Mucosa of descending colon (tissue), 3 donors: ENCODE data around the gene SERPINB5. TPM values are rescaled to one million over a fixed set of nuclear protein-coding genes. Genes with fewer than 3 reads are reported as not detected.

Experiments used
- ATAC-seq: fragments of 200-7000 bp; cut with Tn5 transposase; one replicate; pipeline ENCODE4 v1.9.1; 2020; ENCODE audit warnings: mild to moderate bottlenecking, moderate library complexity
- DNase-seq, 3 donors: peaks; one replicate each; pipeline ENCODE4 v3.0.0-alpha.2; 2020
- H3K36me3 ChIP-seq: fragments of 200-600 bp; one replicate; pipeline ENCODE4 v1.8.0; 2021; ENCODE audit warnings: low read depth, mild to moderate bottlenecking
- H3K4me1 ChIP-seq: fragments of 200-600 bp; one replicate; pipeline ENCODE4 v1.8.0; 2021; ENCODE audit warnings: low read depth, mild to moderate bottlenecking
- H3K4me3 ChIP-seq: fragments of 200-600 bp; one replicate; pipeline ENCODE4 v1.8.0; 2021; ENCODE audit warnings: mild to moderate bottlenecking
- H3K9me3 ChIP-seq: fragments of 200-600 bp; one replicate; pipeline ENCODE4 v1.8.0; 2021; ENCODE audit warnings: mild to moderate bottlenecking
- CTCF ChIP-seq: fragments of 200-600 bp; IDR thresholded peaks from one replicate; pipeline ENCODE4 v1.8.0; 2022; ENCODE audit warnings: antibody characterized with exemption, mild to moderate bottlenecking
- intact Hi-C, 2 donors: fragments of 100-400 bp; cut with DNase I in 1 of 2; cut with micrococcal nuclease in 1 of 2; formaldehyde crosslinking; loops; one replicate each; pipeline versions ENCODE4 v1.11.0 to v1.11.1; 2022; cut with DNase I, micrococcal nuclease
- total RNA-seq, 3 donors: library from RNA; stranded (reverse); fragmentation: NEBNext Ultra II Directional in 2 of 3; extraction: Animal tissue kit (Norgen Biotek cat#: 25700) in 2 of 3; gene quantifications; one replicate each; pipeline versions ENCODE4 v1.2.1 to v1.2.4, GENCODE V29; 2021 to 2023
- donor health status: DM: no; HTN: no; CAD: no; lungs with moderate emphysema.
- donor health status: DM: no; HTN: no; CAD: no.
- donor health status: DM: no; HTN: yes; CAD: no.

The SERPINB5 gene
- total RNA-seq, 3 donors from 2014 or later: 0.63 to 2.6 (median 2.3) TPM

DNA sequence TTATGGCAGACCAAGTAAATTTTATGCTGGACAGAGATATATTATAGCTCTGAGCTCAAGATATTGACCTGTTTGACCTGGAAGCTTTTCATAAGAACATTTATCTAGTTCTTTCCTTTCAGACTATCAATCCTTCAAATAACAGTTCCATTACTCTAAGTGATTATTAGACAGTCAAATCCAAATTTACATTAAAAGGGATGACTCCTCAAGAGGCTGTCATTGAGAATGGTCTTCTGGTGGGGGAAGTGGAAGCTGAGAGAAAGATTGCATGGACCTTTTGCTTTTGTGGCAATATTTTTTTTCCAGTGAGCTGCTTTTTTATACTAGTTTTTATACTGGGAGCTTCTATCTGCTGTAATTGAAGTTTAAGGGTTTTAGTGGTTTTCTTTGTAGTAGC lies 50.5 kb downstream of the SERPINB5 start:
- H3K4me3 ChIP-seq: no peak overlapping the region
- ATAC-seq (no peak), DNase-seq (no peak)
- TF ChIP-seq CTCF: no peak
- intact Hi-C loops: loop anchor here in 1 of 2 donors (10.0 kb wide), 1 partner anchor 48 kb away; no protein-coding TSS in a partner anchor
- H3K36me3 ChIP-seq: no peaks in the 10 kb centered on the region
- H3K4me1 ChIP-seq: no peaks in the 10 kb centered on the region
- H3K9me3 ChIP-seq: no peaks in the 10 kb centered on the region

GRCh38 chr18:63528863-63529492 lies 52.2 kb downstream of the SERPINB5 start:
- Histone ChIP-seq H3K4me1 (no peaks in the 10 kb centered on the region), H3K36me3 (no peaks in the 10 kb centered on the region), H3K9me3 (no peaks in the 10 kb centered on the region), H3K4me3 (no peak overlapping the region)
- intact Hi-C loops: loop anchor here in 1 of 2 donors (10.0 kb wide), 1 partner anchor 46 kb away; no protein-coding TSS in a partner anchor
- DNase-seq (no peak), ATAC-seq (no peak)
- no peak for TF ChIP-seq CTCF

DNA sequence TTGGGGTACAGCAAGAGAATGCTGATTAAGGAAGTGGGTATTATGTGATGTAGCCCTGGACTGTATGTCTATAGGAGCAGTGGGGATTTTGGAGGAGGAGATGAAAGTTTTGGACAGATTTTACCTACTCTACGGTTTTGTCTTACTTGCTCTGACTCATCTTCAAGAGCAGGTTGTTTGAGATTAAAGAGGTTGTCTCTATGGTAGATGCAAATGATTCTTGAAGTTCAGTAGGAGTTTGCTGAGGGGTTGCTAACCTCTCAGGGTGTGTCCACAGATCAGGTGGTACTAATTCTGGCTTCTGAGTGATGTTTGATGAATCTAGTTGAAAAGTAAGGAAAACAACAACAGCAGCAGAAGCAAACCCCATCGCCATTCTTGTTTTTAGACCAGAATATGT lies 55.7 kb downstream of the SERPINB5 start:
- intact Hi-C loops: no loop called here
- H3K4me3 ChIP-seq: no peak overlapping the region
- no peaks in the 10 kb centered on the region for H3K4me1 ChIP-seq
- no peak for TF ChIP-seq CTCF
- no peak for ATAC-seq
- H3K9me3 ChIP-seq: no peaks in the 10 kb centered on the region
- no peak for DNase-seq
- no peaks in the 10 kb centered on the region for H3K36me3 ChIP-seq

DNA sequence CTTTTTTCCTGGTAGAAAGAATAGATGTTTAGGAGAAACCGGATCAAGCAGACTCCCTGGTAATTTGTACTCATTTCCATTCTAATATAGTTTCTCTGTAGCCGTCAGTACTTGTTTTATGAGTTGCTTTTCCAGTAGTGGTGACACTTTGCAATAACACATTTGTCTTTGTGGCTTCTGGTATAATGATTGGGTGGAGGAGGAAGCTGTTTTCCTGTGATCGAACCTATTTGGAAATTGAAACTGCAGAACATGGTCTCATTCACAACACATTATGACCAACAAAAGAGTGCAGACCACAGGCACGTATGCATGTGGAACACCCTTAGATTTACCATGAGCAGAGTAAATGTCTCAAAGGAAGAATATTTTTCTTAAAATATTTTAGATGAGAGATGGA lies 57.9 kb downstream of the SERPINB5 start:
- intact Hi-C loops: no loop called here
- H3K36me3 ChIP-seq: no peaks in the 10 kb centered on the region
- no peaks in the 10 kb centered on the region for H3K9me3 ChIP-seq
- no peak for ATAC-seq
- H3K4me1 ChIP-seq: no peaks in the 10 kb centered on the region
- no peak for DNase-seq
- H3K4me3 ChIP-seq: no peak overlapping the region
- TF ChIP-seq CTCF: no peak

DNA sequence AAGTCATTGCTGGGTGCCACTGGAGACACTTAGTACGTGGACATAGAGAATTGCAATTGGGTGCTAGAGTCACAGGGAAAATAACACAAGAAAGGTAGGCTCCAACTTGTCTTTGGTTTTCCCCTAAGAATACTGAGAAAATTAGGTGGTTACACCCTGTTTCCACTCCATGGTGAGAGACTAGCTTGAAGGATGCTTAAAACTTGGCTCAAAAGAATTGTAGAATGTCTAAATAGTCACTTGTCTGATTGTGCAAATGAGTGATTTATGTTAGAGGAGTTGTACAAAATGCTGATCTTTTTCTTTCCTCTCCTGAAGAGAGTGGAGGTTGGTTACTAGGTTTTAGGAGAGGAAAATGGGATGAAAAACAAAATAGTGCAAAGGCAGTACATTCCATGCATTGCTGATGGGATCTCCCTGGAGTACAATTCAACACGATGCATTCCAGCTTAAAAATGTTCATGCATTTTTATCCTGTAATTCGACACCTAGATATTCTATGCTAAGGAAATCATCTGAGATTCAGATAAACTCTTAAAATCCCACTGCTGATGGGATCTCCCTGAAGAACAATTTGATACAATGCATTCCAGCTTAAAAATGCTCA lies 63.2 kb downstream of the SERPINB5 start:
- no peaks in the 10 kb centered on the region for H3K9me3 ChIP-seq
- H3K4me3 ChIP-seq: no peak overlapping the region
- H3K36me3 ChIP-seq: no peaks in the 10 kb centered on the region
- intact Hi-C loops: no loop called here
- no peaks in the 10 kb centered on the region for H3K4me1 ChIP-seq
- no peak for TF ChIP-seq CTCF
- ATAC-seq (no peak), DNase-seq (no peak)
